Vagina (tissue), 2 donors: Measurements from ENCODE around the gene NFASC. TPM values are rescaled to one million over a fixed set of nuclear protein-coding genes. Genes with fewer than 3 reads are reported as not detected.

Experiments used
- DNase-seq, 2 donors: peaks; one replicate each; pipeline ENCODE4 v3.0.0-alpha.2; 2017; ENCODE audit errors: extremely low spot score in 2 of 2
- H3K27ac ChIP-seq: fragments of 200-600 bp; sonication (generic); one replicate; pipeline ENCODE4 v1.5.1; 2019
- H3K27me3 ChIP-seq: fragments of 200-600 bp; sonication (generic); one replicate; pipeline ENCODE4 v1.5.1; 2019
- H3K36me3 ChIP-seq, 2 donors: fragments of 200-600 bp; sonication (generic); one replicate each; pipeline ENCODE4 v1.5.1; 2017 to 2019
- H3K4me1 ChIP-seq: fragments of 200-600 bp; sonication (generic); one replicate; pipeline ENCODE4 v1.5.1; 2019
- H3K4me3 ChIP-seq, 2 donors: fragments of 200-600 bp; sonication (generic); 1 replicate in 1 of 2; 2 replicates in 1 of 2; pipeline ENCODE4 v1.5.1; 2016 to 2019
- H3K9me3 ChIP-seq: fragments of 200-600 bp; sonication (generic); one replicate; pipeline ENCODE4 v1.5.1; 2019
- CTCF ChIP-seq, 3 experiments: fragments of 450-650 bp in 2 of 3; fragments of 200-600 bp in 1 of 3; sonication (generic) in 1 of 3; IDR thresholded peaks; one replicate each; pipeline ENCODE4 v1.5.1; 2017 to 2019; ENCODE audit warnings: antibody characterized with exemption in 3 of 3, mild to moderate bottlenecking in 2 of 3, moderate library complexity in 2 of 3
- POLR2A ChIP-seq, 2 donors: fragments of 450-650 bp; IDR thresholded peaks; one replicate each; pipeline ENCODE4 v1.6.1; 2017; ENCODE audit warnings: antibody characterized with exemption in 2 of 2, mild to moderate bottlenecking in 2 of 2, moderate library complexity in 2 of 2
- POLR2AphosphoS5 ChIP-seq, 2 donors: sonication (generic); formaldehyde crosslinking; IDR thresholded peaks; one replicate each; pipeline ENCODE4 v1.9.0; 2017; ENCODE audit warnings: antibody characterized with exemption in 2 of 2, mild to moderate bottlenecking in 2 of 2, low read depth in 1 of 2; ENCODE audit not compliant: insufficient read depth in 1 of 2
- intact Hi-C: fragments of 100-400 bp; cut with DNase I; formaldehyde crosslinking; loops from one replicate; pipeline ENCODE4 v1.15.1; 2023
- total RNA-seq: library from RNA; depleted of rRNA; stranded (reverse); fragments of >200 nt; gene quantifications from one replicate; pipeline ENCODE4 v1.2.3, GENCODE V29; 2016

The NFASC gene
- total RNA-seq, 1 donor from 2014 or later: 23.3 TPM

DNA sequence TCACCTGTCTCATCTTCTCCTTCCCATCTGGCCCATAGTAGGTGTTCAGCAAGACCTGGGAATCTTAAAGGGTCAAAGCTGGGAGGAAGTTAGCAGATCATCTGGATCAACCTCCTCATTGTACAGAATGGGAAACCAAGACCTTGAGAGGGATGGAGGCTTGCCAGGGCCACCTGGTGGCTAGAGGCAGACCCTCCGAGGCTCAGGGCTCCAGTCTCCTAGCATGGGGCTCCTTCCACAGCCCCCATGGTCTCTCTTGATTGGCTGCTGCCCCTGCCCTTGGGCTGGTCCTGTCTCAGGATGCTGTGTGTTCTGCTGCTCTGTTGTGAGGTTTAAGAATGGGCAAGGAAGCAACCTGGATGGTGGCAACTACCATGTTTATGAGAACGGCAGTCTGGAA lies 103.7 kb downstream of the NFASC start:
- H3K27me3 ChIP-seq: no peaks in the 10 kb centered on the region
- no peak for DNase-seq
- H3K27ac ChIP-seq: no peak overlapping the region
- H3K9me3 ChIP-seq: no peaks in the 10 kb centered on the region
- H3K4me1 ChIP-seq: no peaks in the 10 kb centered on the region
- H3K4me3 ChIP-seq: no peak overlapping the region
- TF ChIP-seq POLR2AphosphoS5 (IDR thresholded peaks at IDR 0.05; ENCODE audit: insufficient read depth in 1 of 2, low read depth in 1 of 2) (no peak), CTCF (IDR thresholded peaks at IDR 0.05) (no peak), POLR2A (IDR thresholded peaks at IDR 0.05) (no peak)
- intact Hi-C loops: loop anchor here (10.0 kb wide), 1 partner anchor 280 kb away; no protein-coding TSS in a partner anchor
- H3K36me3 ChIP-seq: peaks cover 0 to 14% of the 10 kb centered on the region in 2 donors

DNA sequence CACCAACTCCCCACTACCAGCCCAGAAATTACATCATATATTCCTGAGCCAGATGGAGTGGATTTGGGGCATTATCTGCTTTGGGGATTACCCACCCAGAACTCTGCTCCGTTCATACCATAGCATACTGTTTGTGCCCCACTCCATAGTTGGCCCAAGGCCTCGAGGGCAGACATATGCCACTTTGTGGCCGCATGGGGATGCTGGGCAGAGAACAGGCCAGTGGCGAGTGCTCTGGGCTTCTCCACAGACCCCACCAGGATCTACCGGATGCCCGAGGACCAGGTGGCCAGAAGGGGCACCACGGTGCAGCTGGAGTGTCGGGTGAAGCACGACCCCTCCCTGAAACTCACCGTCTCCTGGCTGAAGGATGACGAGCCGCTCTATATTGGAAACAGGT lies 104.4 kb downstream of the NFASC start:
- Histone ChIP-seq H3K27ac (no peak overlapping the region), H3K4me1 (no peaks in the 10 kb centered on the region), H3K9me3 (no peaks in the 10 kb centered on the region), H3K4me3 (no peak overlapping the region), H3K27me3 (no peaks in the 10 kb centered on the region), H3K36me3 (peaks cover 0 to 18% of the 10 kb centered on the region in 2 donors)
- TF ChIP-seq CTCF (IDR thresholded peaks at IDR 0.05): no peak
- TF ChIP-seq POLR2AphosphoS5 (IDR thresholded peaks at IDR 0.05; ENCODE audit: insufficient read depth in 1 of 2, low read depth in 1 of 2): no peak
- TF ChIP-seq POLR2A (IDR thresholded peaks at IDR 0.05): no peak
- DNase-seq: no peak
- intact Hi-C loops: loop anchor here (10.0 kb wide), 1 partner anchor 280 kb away; no protein-coding TSS in a partner anchor

DNA sequence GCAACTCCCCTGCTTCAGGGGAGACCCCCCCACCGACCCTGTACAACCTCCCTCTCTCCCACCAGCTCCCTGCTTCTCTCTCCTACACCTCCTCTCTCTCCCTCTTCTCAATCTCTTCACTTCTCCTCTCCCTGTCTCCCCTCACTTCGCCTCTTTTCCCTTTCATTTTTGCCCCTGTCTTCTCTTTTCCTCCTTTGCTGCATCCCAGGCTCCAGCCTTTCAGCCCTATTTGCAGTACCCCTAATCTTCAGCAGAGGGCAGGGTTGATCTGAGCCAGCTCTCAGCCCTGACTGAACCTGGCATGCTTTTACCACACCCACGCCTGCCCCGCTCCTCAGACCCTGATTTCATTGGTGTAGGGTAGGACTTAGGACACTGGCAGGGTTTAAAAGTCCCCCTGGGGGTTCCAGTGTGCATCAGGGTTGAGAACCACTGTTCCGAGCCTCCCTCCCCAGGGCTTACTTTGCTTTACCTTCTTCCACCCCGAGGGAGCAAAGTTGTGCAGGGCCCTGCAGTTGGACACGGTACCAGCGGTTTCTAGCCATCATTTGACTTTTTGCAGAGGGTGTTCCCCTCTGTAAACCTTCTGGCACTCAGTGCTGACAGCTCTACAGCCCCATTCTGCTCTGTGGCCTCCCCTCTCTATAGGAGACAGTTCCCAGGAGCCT lies 105.0 kb downstream of the NFASC start:
- no peak for DNase-seq

GRCh38 chr1:204976646-204977045 lies 106.0 kb downstream of the NFASC start:
- no peak for DNase-seq
- TF ChIP-seq POLR2AphosphoS5 (IDR thresholded peaks at IDR 0.05; ENCODE audit: insufficient read depth in 1 of 2, low read depth in 1 of 2) (no peak), POLR2A (IDR thresholded peaks at IDR 0.05) (no peak), CTCF (IDR thresholded peaks at IDR 0.05) (no peak)
- Histone ChIP-seq H3K9me3 (no peaks in the 10 kb centered on the region), H3K27me3 (no peaks in the 10 kb centered on the region), H3K36me3 (peaks cover 0 to 11% of the 10 kb centered on the region in 2 donors), H3K4me1 (no peaks in the 10 kb centered on the region), H3K27ac (no peak overlapping the region), H3K4me3 (no peak overlapping the region)
- intact Hi-C loops: loop anchor here (10.0 kb wide), 1 partner anchor 278 kb away; no protein-coding TSS in a partner anchor

More for the DNA sequence above, 105.0 kb downstream of the NFASC start:
- intact Hi-C loops: loop anchor here (10.0 kb wide), 1 partner anchor 279 kb away; no protein-coding TSS in a partner anchor
- Histone ChIP-seq H3K4me1 (no peaks in the 10 kb centered on the region), H3K27ac (no peak overlapping the region), H3K27me3 (no peaks in the 10 kb centered on the region), H3K4me3 (no peak overlapping the region), H3K9me3 (no peaks in the 10 kb centered on the region), H3K36me3 (peaks cover 0 to 13% of the 10 kb centered on the region in 2 donors)
- TF ChIP-seq CTCF (IDR thresholded peaks at IDR 0.05) (peak; percentile 59 to 76 (median 61)), POLR2A (IDR thresholded peaks at IDR 0.05) (no peak), POLR2AphosphoS5 (IDR thresholded peaks at IDR 0.05; ENCODE audit: insufficient read depth in 1 of 2, low read depth in 1 of 2) (no peak)

DNA sequence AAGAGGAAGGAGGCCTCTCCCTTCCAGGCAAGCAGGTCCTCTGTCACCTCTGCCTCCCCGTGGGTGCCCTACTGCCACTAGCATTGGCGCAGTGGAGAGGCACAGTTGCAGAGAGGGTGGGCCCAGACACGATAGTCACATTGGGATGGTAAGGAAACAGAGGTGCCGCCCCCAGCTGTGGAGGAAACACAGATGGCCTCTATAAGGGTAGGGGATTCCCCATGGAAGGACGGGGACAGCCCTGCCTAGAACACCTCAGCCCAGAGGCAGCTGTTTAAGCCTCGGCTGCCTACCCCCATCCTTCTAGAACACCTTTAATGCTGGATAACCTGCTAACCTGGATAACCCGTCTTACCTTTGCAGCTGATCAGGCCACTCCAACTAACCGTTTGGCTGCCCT lies 106.7 kb downstream of the NFASC start:
- Histone ChIP-seq H3K9me3 (no peaks in the 10 kb centered on the region), H3K27ac (no peak overlapping the region), H3K27me3 (no peaks in the 10 kb centered on the region), H3K4me3 (no peak overlapping the region), H3K4me1 (no peaks in the 10 kb centered on the region), H3K36me3 (peaks cover 0 to 11% of the 10 kb centered on the region in 2 donors)
- intact Hi-C loops: loop anchor here (10.0 kb wide), 1 partner anchor 277 kb away; no protein-coding TSS in a partner anchor
- no peak for DNase-seq
- no peak for TF ChIP-seq POLR2A (IDR thresholded peaks at IDR 0.05)
- no peak for TF ChIP-seq CTCF (IDR thresholded peaks at IDR 0.05)
- no peak for TF ChIP-seq POLR2AphosphoS5 (IDR thresholded peaks at IDR 0.05; ENCODE audit: insufficient read depth in 1 of 2, low read depth in 1 of 2)
